ENCODE results near the gene SF1. TPM values are rescaled to one million over a fixed set of nuclear protein-coding genes. Genes with fewer than 3 reads are reported as not detected.

SF1 gene
- total RNA-seq, 1 donor from 2014 or later = 450 TPM

DNA sequence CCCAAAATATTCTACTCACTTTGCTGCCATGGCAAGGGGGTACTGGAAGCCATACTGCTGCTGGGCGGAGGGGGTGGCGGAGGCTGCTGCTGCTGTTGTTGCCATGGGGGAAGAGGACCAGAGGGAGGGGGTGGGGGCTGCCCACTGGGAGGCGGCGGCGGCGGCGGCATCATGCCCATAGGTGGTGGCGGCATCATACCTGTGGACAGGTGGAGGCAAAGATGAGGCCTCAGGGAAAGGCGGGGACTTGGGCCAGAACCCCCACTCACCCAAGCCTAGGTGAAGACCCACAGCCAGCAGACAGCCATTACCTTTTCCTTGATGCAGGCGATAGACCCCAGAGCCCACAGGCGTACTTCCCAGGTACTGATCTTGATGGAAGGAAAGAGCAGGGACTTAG lies 11.5 kb downstream of the SF1 start:
- H3K27me3 Mint-ChIP-seq = no peaks in the 10 kb centered on the region
- H3K4me1 Mint-ChIP-seq (ENCODE audit: unreplicated experiment) = peaks cover 38% of the 10 kb centered on the region
- DNase-seq (ENCODE audit: extremely low spot score, unreplicated experiment) = no peak
- peaks cover 52% of the 10 kb centered on the region for H3K36me3 Mint-ChIP-seq
- no peak overlapping the region for H3K4me3 Mint-ChIP-seq
- H3K9me3 Mint-ChIP-seq = no peaks in the 10 kb centered on the region
- H3K27ac Mint-ChIP-seq = no peak overlapping the region
- TF ChIP-seq, protein P1, sequence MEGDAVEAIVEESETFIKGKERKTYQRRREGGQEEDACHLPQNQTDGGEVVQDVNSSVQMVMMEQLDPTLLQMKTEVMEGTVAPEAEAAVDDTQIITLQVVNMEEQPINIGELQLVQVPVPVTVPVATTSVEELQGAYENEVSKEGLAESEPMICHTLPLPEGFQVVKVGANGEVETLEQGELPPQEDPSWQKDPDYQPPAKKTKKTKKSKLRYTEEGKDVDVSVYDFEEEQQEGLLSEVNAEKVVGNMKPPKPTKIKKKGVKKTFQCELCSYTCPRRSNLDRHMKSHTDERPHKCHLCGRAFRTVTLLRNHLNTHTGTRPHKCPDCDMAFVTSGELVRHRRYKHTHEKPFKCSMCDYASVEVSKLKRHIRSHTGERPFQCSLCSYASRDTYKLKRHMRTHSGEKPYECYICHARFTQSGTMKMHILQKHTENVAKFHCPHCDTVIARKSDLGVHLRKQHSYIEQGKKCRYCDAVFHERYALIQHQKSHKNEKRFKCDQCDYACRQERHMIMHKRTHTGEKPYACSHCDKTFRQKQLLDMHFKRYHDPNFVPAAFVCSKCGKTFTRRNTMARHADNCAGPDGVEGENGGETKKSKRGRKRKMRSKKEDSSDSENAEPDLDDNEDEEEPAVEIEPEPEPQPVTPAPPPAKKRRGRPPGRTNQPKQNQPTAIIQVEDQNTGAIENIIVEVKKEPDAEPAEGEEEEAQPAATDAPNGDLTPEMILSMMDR (conservative IDR thresholded peaks at IDR 0.05) = no peak

DNA sequence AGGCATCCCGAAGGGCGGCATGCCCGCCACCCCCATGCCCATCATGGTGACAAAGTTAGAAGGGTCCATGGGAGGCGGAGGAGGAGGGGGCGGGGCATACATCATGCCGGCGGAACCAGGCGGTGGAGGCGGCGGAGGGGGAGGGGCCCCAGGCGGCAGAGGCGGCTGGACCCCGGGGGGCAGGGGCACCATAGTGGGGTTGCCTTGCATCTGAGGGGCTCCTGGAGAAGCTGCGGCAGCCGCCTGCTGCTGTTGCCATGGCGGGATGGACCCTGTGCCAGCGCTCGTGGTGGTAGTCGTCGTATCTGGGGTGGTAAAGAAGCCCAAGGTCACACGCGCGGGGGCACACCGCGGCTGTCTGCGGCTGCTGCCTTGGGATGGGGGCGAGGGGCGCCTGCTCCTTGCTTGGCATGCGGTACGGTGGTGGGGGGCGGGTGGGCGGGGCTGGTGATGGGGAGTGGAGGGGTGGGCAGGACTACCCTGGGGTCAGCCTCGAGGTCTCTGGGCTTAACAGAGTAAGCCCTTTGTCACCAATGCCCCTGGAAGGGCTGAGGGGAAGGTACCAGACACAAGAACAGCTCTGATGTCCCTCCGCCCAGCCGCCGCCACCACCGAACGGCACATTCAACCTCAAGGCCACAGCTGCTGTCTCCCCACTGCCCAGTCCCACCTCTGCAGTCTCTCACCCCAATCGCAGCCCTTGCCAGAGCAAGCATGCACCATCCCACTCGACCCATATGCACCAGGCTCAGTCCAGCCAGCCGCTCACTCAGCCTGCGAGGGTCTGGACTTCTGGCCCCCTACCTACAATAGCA lies 12.3 kb downstream of the SF1 start:
- H3K36me3 Mint-ChIP-seq = peaks cover 44% of the 10 kb centered on the region

DNA sequence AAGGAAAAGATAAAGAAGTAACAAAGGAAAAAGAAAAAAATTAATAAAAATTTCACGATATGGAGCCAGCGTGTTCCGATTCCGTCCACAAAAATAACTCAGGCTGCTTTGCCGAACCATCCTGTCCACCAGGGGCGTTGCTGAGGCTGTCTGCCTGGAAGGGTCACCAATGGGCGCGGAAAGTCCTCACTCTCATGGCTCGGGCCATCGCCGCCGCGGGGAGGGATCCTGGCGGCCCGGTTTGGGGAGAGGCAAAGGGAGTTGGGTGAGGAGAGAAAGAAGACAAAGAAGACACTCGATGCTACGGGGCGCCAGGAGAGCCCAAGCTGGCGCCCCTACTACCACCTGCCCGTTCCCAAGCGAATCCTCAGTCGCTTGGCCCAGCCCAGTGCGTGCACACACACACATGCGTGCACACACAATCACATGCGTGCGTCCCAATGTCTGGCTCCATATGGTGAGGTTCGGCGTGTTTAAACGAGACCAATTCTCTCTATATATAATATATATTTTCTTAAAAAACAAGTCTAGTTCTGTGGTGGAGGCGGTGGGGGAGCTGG lies 13.0 kb downstream of the SF1 start:
- Mint-ChIP-seq H3K9me3 (no peaks in the 10 kb centered on the region), H3K27ac (peak overlapping the region; percentile 84)

More for the DNA sequence above, 12.3 kb downstream of the SF1 start:
- no peak for DNase-seq (ENCODE audit: extremely low spot score, unreplicated experiment)
- Mint-ChIP-seq H3K27ac (no peak overlapping the region), H3K4me3 (no peak overlapping the region), H3K27me3 (no peaks in the 10 kb centered on the region), H3K9me3 (no peaks in the 10 kb centered on the region), H3K4me1 (ENCODE audit: unreplicated experiment) (peaks cover 38% of the 10 kb centered on the region)
- TF ChIP-seq, protein P1 (conservative IDR thresholded peaks at IDR 0.05) = no peak

DNA sequence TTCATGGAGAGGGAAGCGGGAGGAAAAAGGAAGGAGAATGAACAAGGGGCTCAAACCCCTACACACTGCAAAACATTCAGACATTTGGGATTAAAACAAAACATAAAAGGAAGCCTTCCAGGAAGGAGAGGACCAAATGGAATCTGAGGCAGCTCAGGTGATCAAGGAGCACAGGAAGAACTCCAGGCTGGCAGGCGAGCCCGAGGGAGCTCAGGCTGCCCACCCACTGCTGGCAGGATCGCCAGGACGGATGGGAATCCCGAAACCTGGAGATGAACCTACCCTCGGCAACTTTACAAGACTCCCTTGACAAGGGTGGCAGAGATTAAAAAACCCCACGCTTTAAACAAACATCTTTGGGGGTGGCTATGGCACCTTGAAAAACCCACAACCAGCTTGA lies 13.6 kb downstream of the SF1 start:
- Mint-ChIP-seq H3K36me3 (peaks cover 35% of the 10 kb centered on the region), H3K27me3 (no peaks in the 10 kb centered on the region), H3K27ac (peak overlapping the region; percentile 84)

More for the DNA sequence above, 13.0 kb downstream of the SF1 start:
- Mint-ChIP-seq H3K4me3 (peak overlapping the region; percentile 44), H3K27me3 (no peaks in the 10 kb centered on the region), H3K4me1 (ENCODE audit: unreplicated experiment) (peaks cover 43% of the 10 kb centered on the region), H3K36me3 (peaks cover 38% of the 10 kb centered on the region)
- TF ChIP-seq, protein P1 (conservative IDR thresholded peaks at IDR 0.05) = peak; percentile 63
- DNase-seq (ENCODE audit: extremely low spot score, unreplicated experiment) = no peak

DNA sequence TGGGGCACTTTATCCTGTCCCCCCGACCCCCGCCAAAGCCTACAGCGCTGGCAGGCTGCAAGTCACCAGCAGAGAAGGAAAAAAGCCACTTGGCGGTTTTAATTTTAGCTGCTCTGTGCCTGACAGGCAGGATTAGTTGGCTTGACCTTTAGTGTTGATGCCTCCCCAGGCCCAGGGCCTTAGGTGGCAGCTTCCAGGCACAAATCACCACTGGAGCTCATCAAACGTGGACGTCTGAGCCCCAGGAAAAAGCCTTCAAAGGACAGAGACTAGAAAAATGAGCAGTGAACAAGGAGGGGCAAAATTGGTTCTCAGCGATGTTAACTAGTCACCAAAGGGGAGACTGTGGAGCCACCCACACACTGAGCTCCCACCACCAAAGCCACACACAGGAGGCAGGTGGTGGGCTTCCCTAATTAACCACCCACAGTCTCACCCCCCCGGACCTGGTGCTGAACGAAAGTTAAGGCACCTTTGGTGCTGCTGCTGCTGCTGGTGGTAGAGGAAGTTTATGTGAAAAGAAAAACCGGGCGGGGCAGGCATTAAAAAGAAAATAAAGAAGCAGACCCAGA lies 14.2 kb downstream of the SF1 start:
- no peak for DNase-seq (ENCODE audit: extremely low spot score, unreplicated experiment)
- H3K4me1 Mint-ChIP-seq (ENCODE audit: unreplicated experiment) = peaks cover 47% of the 10 kb centered on the region
- H3K4me3 Mint-ChIP-seq = peak overlapping the region; percentile 44
- no peaks in the 10 kb centered on the region for H3K27me3 Mint-ChIP-seq
- TF ChIP-seq, protein P1 (conservative IDR thresholded peaks at IDR 0.05) = no peak
- H3K27ac Mint-ChIP-seq = peak overlapping the region; percentile 84
- peaks cover 30% of the 10 kb centered on the region for H3K36me3 Mint-ChIP-seq
- H3K9me3 Mint-ChIP-seq = no peaks in the 10 kb centered on the region

More for the DNA sequence above, 13.6 kb downstream of the SF1 start:
- no peak for DNase-seq (ENCODE audit: extremely low spot score, unreplicated experiment)
- peaks cover 48% of the 10 kb centered on the region for H3K4me1 Mint-ChIP-seq (ENCODE audit: unreplicated experiment)
- no peaks in the 10 kb centered on the region for H3K9me3 Mint-ChIP-seq
- peak overlapping the region; percentile 44 for H3K4me3 Mint-ChIP-seq
- TF ChIP-seq, protein P1 (conservative IDR thresholded peaks at IDR 0.05) = no peak

All from type B pancreatic cell (in vitro differentiated cells).